HepG2 (cell line): ENCODE results near the gene PPP4R4. TPM values are rescaled to one million over a fixed set of nuclear protein-coding genes. Genes with fewer than 3 reads are reported as not detected.

ENCODE experiments used
- ATAC-seq: fragments of 200-7000 bp; cut with Tn5 transposase; 3 replicates; pipeline ENCODE4 v1.9.1; 2020; ENCODE audit warnings: mild to moderate bottlenecking, moderate library complexity
- BruUV-seq: library from RNA; stranded (reverse); fragments of 400-500 nt; replicated peaks from 2 replicates; lab custom pipeline; 2021; lab: Mats Ljungman, UMichigan
- CTCF ChIA-PET: fragments of 300-600 bp; formaldehyde crosslinking; extraction: SDS; loops from one replicate; lab custom pipeline; 2021; ENCODE audit warnings: low total read pairs, inconsistent platforms, low intra/inter-chr PET ratio; lab: Yijun Ruan, JAX
- POLR2A ChIA-PET: fragments of 350-600 bp; sonication (Branson Sonifier 250); formaldehyde crosslinking; loops from one replicate; lab custom pipeline; 2020; ENCODE audit warnings: antibody characterized with exemption, inconsistent platforms; lab: Yijun Ruan, JAX
- DNase-seq: peaks from one replicate; pipeline ENCODE4 v3.0.0-alpha.2; 2015; ENCODE audit warnings: low spot score
- FAIRE-seq: peaks from 3 replicates; lab custom pipeline; 2011; peaks lifted over from hg19 to GRCh38; lab: Jason Lieb, UNC
- H2AFZ ChIP-seq: one replicate; pipeline ENCODE4 v1.6.1; 2011; ENCODE audit warnings: low read length, inconsistent platforms
- H3K27ac ChIP-seq: fragments of 300-600 bp; 3 replicates; pipeline ENCODE4 v1.8.0; 2011; ENCODE audit warnings: mixed run types, mild to moderate bottlenecking, mixed read lengths, low read length, inconsistent platforms; ENCODE audit not compliant: insufficient read depth; ENCODE audit errors: extremely low read length
- H3K27me3 ChIP-seq, 2 experiments: fragments of 200-600 bp in 1 of 2; 2 replicates in 1 of 2; 3 replicates in 1 of 2; pipeline versions ENCODE4 v1.6.0 to v1.8.0; 2011; ENCODE audit warnings: low read length in 2 of 2, mild to moderate bottlenecking in 2 of 2, moderate library complexity in 2 of 2, inconsistent platforms in 1 of 2; ENCODE audit not compliant: insufficient read depth in 2 of 2, control insufficient read depth in 1 of 2
- H3K36me3 ChIP-seq, 2 experiments: fragments of 200-600 bp in 1 of 2; replicated peaks in 1 of 2; 2 replicates in 1 of 2; 3 replicates in 1 of 2; pipeline versions ENCODE4 v1.5.1 to v1.8.0; 2011; ENCODE audit warnings: low read length in 2 of 2, inconsistent platforms in 1 of 2; ENCODE audit not compliant: insufficient read depth in 2 of 2, control insufficient read depth in 1 of 2
- H3K4me1 ChIP-seq: 2 replicates; pipeline ENCODE4 v1.5.1; 2012; ENCODE audit warnings: low read length, inconsistent platforms; ENCODE audit not compliant: insufficient read depth
- H3K4me2 ChIP-seq: 2 replicates; pipeline ENCODE4 v1.6.0; 2011; ENCODE audit warnings: low read depth, low read length, inconsistent platforms
- H3K4me3 ChIP-seq, 3 experiments: fragments of 200-600 bp in 1 of 3; sonication (generic), shearing (Covaris generic) in 1 of 3; replicated peaks in 1 of 3; 2 replicates each; pipeline ENCODE4 v1.5.1; 2011 to 2016; ENCODE audit warnings: low read length in 3 of 3, inconsistent platforms in 2 of 3, low read depth in 2 of 3, mild to moderate bottlenecking in 2 of 3, control low read depth in 1 of 3, mixed read lengths in 1 of 3; ENCODE audit not compliant: insufficient read depth in 1 of 3
- H3K79me2 ChIP-seq: one replicate; pipeline ENCODE4 v1.6.1; 2011; ENCODE audit warnings: low read length, inconsistent platforms; ENCODE audit not compliant: insufficient read depth
- H3K9ac ChIP-seq: 2 replicates; pipeline ENCODE4 v1.6.0; 2011; ENCODE audit warnings: mild to moderate bottlenecking, low read depth, low read length, inconsistent platforms; ENCODE audit not compliant: insufficient read depth
- H3K9me3 ChIP-seq: 2 replicates; pipeline ENCODE4 v1.5.1; 2012; ENCODE audit warnings: mild to moderate bottlenecking, low read length
- H4K20me1 ChIP-seq: 2 replicates; pipeline ENCODE4 v1.6.0; 2011; ENCODE audit warnings: inconsistent platforms, mild to moderate bottlenecking, low read length, moderate library complexity; ENCODE audit not compliant: insufficient read depth
- BRD4 ChIP-seq: sonication (generic); formaldehyde crosslinking; IDR thresholded peaks from 2 replicates; pipeline ENCODE4 v1.4.0; 2020; ENCODE audit warnings: missing genetic modification reagents
- GATAD1 ChIP-seq: IDR thresholded peaks from 2 replicates; pipeline ENCODE4 v1.6.1; 2016; ENCODE audit warnings: missing genetic modification reagents, missing compliant biosample characterization
- HCFC1 ChIP-seq: fragments of 150-350 bp; IDR thresholded peaks from 2 replicates; pipeline ENCODE4 v1.6.1; 2014; ENCODE audit warnings: low read depth, low read length
- HOXA7 ChIP-seq: sonication (generic); formaldehyde crosslinking; IDR thresholded peaks from 2 replicates; pipeline ENCODE4 v1.8.1; 2022; ENCODE audit warnings: mild to moderate bottlenecking, missing genetic modification reagents, moderate library complexity
- NONO ChIP-seq, 2 experiments: fragments of 450-650 bp in 1 of 2; sonication (generic) in 1 of 2; formaldehyde crosslinking in 1 of 2; IDR thresholded peaks in 1 of 2; conservative IDR thresholded peaks in 1 of 2; 2 replicates each; pipeline versions ENCODE4 v1.6.1 to v1.8.0; 2017 to 2022; ENCODE audit warnings: mild to moderate bottlenecking in 1 of 2, missing genetic modification reagents in 1 of 2, moderate library complexity in 1 of 2
- RELA ChIP-seq: sonication (generic); formaldehyde crosslinking; IDR thresholded peaks from 2 replicates; pipeline ENCODE4 v1.4.0; 2020; ENCODE audit warnings: missing genetic modification reagents
- SATB2 ChIP-seq: sonication (generic); formaldehyde crosslinking; IDR thresholded peaks from 2 replicates; pipeline ENCODE4 v1.5.0; 2020; ENCODE audit warnings: missing genetic modification reagents
- SSRP1 ChIP-seq: IDR thresholded peaks from 2 replicates; pipeline ENCODE4 v1.6.1; 2016; ENCODE audit warnings: control low read depth
- ZNF317 ChIP-seq: sonication (generic); formaldehyde crosslinking; IDR thresholded peaks from 2 replicates; pipeline ENCODE4 v1.5.0; 2020; ENCODE audit warnings: mild to moderate bottlenecking, missing genetic modification reagents
- ZNF430 ChIP-seq: sonication (generic); formaldehyde crosslinking; IDR thresholded peaks from 2 replicates; pipeline ENCODE4 v1.9.0; 2021; ENCODE audit warnings: mild to moderate bottlenecking, missing genetic modification reagents
- ZNF576 ChIP-seq: sonication (generic); formaldehyde crosslinking; IDR thresholded peaks from 2 replicates; pipeline ENCODE4 v1.4.0; 2020; ENCODE audit warnings: mild to moderate bottlenecking, missing genetic modification reagents
- ZNF782 ChIP-seq: sonication (generic); formaldehyde crosslinking; IDR thresholded peaks from 2 replicates; pipeline ENCODE4 v1.4.0; 2020; ENCODE audit warnings: missing genetic modification reagents, mild to moderate bottlenecking, borderline replicate concordance
- ZNF883 ChIP-seq: sonication (generic); formaldehyde crosslinking; IDR thresholded peaks from 2 replicates; pipeline ENCODE4 v1.5.1; 2020; ENCODE audit warnings: mild to moderate bottlenecking, missing genetic modification reagents; ENCODE audit errors: not compliant biosample characterization
- ZSCAN12 ChIP-seq: sonication (generic); formaldehyde crosslinking; IDR thresholded peaks from 2 replicates; pipeline ENCODE4 v1.9.0; 2021; ENCODE audit warnings: mild to moderate bottlenecking, missing genetic modification reagents
- WGBS: methylation state at CpG from one replicate; pipeline ENCODE4 v1.1.6; 2017; ENCODE audit warnings: low lambda C conversion rate; 5-methylcytosine and 5-hydroxymethylcytosine counted together
- in situ Hi-C: cut with HindIII; loops from 2 replicates; pipeline ENCODE4 v1.10.0; 2017; ENCODE audit warnings: low pct_unique_long_range_greater_than_20kb; ENCODE audit not compliant: extremely low pct_ligation_motif_present
- intact Hi-C: fragments of 100-400 bp; cut with micrococcal nuclease; formaldehyde crosslinking; loops from one replicate; pipeline ENCODE4 v1.10.0; 2022; ENCODE audit not compliant: unreplicated experiment
- polyA plus RNA-seq, 8 experiments: library from polyadenylated mRNA; depleted of rRNA in 3 of 8; stranded (reverse) in 7 of 8; unstranded in 1 of 8; fragments of >200 nt; fragmentation: Illumina TruSeq in 4 of 8; extraction: Trizol in 4 of 8; gene quantifications; 2 replicates each; pipeline versions ENCODE4 v1.2.1 to v1.2.3, GENCODE V29; 2011 to 2016; ENCODE audit warnings: low read depth in 4 of 8, missing spikeins in 1 of 8, mixed read lengths in 1 of 8; ENCODE audit not compliant: insufficient read depth in 1 of 8
- total RNA-seq, 5 experiments: library from RNA; depleted of rRNA; stranded (reverse); fragments of >200 nt; fragmentation: Illumina TruSeq; extraction: Trizol; gene quantifications; 2 replicates each; pipeline ENCODE4 v1.2.3, GENCODE V29; 2016; ENCODE audit warnings: low read depth in 1 of 5
- TF ChIP-seq, protein P1 (sequence below): IDR thresholded peaks from 2 replicates; pipeline ENCODE4 v1.6.1; 2016; ENCODE audit warnings: missing genetic modification reagents, missing compliant biosample characterization
- TF ChIP-seq, protein P2 (sequence below): sonication (generic); formaldehyde crosslinking; IDR thresholded peaks from 2 replicates; pipeline ENCODE4 v1.5.1; 2020; ENCODE audit warnings: mild to moderate bottlenecking, missing genetic modification reagents, moderate library complexity

The PPP4R4 gene
- total and polyA plus RNA-seq, 2 of the 13 experiments (the other 11 are each of a cell fraction or from before 2014, with no cell fraction given) = 9.5 to 19.8 TPM

GRCh38 chr14:94203473-94204210 lies 29.5 kb downstream of the PPP4R4 start:
- in situ Hi-C loops (no loop called here), intact Hi-C loops (no loop called here)
- Histone ChIP-seq H3K9ac (no peak overlapping the region), H2AFZ (no peak overlapping the region), H3K4me3 (no peak overlapping the region), H4K20me1 (no peaks in the 10 kb centered on the region), H3K36me3 (no peaks in the 10 kb centered on the region), H3K27me3 (no peaks in the 10 kb centered on the region), H3K4me2 (no peak overlapping the region), H3K27ac (no peak overlapping the region), H3K4me1 (no peaks in the 10 kb centered on the region), H3K79me2 (peaks cover 10% of the 10 kb centered on the region), H3K9me3 (peaks cover 10% of the 10 kb centered on the region)
- 88% methylated on average over 2 of the region's 2 CpGs for WGBS
- BruUV-seq = no TSS peak
- TF ChIP-seq SATB2 (CRISPR knock-in tag) = no peak
- TF ChIP-seq ZSCAN12 (CRISPR knock-in tag) = no peak
- TF ChIP-seq NONO (IDR thresholded peaks at IDR 0.05) = no peak
- no peak for TF ChIP-seq NONO (CRISPR knock-in tag; conservative IDR thresholded peaks at IDR 0.05)
- TF ChIP-seq, protein P1, sequence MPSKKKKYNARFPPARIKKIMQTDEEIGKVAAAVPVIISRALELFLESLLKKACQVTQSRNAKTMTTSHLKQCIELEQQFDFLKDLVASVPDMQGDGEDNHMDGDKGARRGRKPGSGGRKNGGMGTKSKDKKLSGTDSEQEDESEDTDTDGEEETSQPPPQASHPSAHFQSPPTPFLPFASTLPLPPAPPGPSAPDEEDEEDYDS (CRISPR knock-in tag) = no peak
- TF ChIP-seq ZNF430 (CRISPR knock-in tag) = no peak
- TF ChIP-seq ZNF317 (CRISPR knock-in tag) = no peak
- no peak for TF ChIP-seq ZNF782
- TF ChIP-seq HCFC1 = no peak
- no peak for TF ChIP-seq HOXA7 (CRISPR knock-in tag)
- TF ChIP-seq RELA = no peak
- TF ChIP-seq BRD4 = no peak
- no peak for TF ChIP-seq SSRP1 (CRISPR knock-in tag)
- TF ChIP-seq GATAD1 (CRISPR knock-in tag) = no peak
- TF ChIP-seq, protein P2, sequence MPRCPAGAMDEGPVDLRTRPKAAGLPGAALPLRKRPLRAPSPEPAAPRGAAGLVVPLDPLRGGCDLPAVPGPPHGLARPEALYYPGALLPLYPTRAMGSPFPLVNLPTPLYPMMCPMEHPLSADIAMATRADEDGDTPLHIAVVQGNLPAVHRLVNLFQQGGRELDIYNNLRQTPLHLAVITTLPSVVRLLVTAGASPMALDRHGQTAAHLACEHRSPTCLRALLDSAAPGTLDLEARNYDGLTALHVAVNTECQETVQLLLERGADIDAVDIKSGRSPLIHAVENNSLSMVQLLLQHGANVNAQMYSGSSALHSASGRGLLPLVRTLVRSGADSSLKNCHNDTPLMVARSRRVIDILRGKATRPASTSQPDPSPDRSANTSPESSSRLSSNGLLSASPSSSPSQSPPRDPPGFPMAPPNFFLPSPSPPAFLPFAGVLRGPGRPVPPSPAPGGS (CRISPR knock-in tag) = no peak
- TF ChIP-seq ZNF883 = no peak
- TF ChIP-seq ZNF576 (CRISPR knock-in tag) = no peak
- ChIA-PET POLR2A (no interaction called here), CTCF (no interaction called here)
- FAIRE-seq = no peak
- no peak for ATAC-seq
- no peak for DNase-seq
